AG20443 (cell line): ENCODE data around the gene EMID1.
"Not testable (repeated sequence)": the region's sequence is repeated elsewhere in the genome, so short reads cannot be mapped to it uniquely, and the experiment has no call there.

ENCODE experiments used
- DNase-seq: peaks from one replicate; pipeline ENCODE4 v3.0.0; 2012; ENCODE audit warnings: low spot score, mixed read lengths

Gene EMID1

DNA sequence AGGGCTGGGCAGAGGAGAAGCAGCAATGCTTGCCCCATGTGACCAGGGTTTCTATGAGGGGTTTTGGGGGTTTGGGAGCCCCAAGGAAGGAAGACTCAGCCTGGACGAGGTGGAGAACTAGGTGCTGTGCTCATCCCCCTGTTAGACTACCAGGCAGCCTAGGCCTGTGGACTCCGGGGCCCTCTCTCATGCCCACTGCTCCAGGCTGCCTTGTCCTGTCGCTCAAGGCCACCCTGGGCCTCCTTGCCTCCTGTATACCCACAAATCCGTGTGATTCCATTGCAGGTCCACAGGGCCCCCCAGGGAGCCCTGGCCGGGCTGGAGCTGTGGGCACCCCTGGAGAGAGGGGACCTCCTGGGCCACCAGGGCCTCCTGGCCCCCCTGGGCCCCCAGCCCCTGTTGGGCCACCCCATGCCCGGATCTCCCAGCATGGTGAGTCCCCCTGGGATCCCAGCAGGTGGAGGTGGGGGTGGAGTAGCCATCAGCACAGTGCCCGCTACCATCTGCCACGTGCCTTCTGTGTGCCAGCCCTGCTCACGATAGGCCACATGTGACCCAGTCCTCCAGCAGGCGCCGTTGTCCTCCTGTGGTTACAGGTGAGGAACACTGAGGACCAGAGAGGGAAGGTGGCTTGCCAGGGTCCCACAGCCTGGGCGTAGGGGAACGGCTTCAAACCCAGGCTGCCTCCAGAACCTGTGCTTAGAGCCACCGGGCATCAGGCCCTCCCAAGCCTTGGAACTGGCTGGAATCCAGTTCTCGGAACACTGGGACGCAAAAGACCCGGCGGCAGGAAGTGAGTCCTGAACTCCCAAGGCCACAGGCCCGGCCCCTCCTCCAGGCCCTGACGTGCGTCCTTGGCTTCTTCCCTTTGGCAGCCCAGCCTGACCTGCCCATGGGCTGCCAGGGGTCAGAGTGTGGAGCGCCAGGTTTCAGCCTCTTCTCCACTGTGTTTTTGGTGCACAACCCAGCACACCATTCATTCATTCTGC is 26.6 kb downstream of the EMID1 start:
- DNase-seq = no peak

DNA sequence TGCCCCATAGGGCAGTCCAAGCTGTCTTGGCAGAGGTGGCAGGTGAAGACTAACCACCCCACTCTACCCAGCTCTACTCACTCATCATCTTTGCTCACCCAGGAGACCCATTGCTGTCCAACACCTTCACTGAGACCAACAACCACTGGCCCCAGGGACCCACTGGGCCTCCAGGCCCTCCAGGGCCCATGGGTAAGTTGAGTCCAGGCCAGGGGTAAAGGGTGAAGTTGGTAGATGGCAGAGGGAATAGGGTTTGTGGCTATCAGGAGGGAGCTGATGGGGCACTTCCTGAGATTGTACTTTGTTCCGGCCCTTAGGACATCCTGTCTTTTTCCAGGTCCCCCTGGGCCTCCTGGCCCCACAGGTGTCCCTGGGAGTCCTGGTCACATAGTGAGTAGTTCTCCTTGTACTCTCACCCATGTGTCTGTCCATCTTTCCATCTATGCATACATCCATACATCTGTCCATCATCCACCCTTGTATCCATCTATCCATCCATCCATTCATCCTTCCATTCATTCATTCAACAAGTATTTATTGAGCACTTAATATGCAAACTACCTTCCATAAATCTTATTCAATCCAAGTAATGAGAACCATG is 27.7 kb downstream of the EMID1 start:
- DNase-seq = no peak

DNA sequence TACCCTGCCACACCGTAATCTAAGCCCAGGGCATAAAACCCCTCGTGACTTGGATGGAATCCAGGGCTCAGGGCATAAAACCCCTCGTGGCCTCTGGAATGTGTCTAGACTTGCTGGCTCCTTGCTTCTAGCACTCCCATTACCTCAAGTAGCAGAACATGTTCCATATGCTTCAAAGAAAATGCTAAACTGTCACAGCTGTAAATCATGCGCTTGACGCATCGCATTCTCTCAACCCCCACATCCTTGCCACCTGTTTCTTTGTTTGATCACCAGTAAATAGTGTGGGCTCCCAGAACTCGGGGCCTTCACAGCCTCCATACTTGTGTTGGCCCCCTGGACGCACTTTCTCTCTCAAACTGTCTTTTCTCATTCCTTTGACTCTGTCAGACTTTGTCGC is 34.8 kb downstream of the EMID1 start:
- DNase-seq = not testable (repeated sequence)

DNA sequence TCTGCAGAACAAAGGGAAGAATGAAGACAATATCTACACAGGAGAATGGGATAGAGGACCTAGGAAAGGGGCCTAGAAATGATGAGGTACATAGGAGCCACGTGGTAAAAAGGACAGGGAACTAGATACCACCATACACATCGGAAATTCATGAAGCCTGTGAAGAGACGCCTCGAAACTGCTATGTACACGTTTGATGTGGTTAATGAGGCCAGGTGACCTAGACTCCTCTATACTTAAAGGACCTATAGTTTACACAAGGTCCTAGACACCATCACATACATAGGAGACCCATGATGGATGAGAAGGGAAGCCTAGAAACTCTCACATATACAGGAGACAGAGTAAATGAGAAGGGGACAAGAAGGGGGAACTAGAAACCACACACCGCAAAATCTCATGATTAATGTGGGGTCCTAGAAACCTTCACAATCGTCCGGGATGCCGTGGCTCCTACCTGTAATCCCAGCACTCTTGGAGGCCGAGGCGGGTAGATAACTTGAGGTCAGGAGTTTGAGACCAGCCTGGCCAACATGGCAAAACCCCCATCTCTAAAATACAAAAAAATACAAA is 38.3 kb downstream of the EMID1 start:
- no peak for DNase-seq

DNA sequence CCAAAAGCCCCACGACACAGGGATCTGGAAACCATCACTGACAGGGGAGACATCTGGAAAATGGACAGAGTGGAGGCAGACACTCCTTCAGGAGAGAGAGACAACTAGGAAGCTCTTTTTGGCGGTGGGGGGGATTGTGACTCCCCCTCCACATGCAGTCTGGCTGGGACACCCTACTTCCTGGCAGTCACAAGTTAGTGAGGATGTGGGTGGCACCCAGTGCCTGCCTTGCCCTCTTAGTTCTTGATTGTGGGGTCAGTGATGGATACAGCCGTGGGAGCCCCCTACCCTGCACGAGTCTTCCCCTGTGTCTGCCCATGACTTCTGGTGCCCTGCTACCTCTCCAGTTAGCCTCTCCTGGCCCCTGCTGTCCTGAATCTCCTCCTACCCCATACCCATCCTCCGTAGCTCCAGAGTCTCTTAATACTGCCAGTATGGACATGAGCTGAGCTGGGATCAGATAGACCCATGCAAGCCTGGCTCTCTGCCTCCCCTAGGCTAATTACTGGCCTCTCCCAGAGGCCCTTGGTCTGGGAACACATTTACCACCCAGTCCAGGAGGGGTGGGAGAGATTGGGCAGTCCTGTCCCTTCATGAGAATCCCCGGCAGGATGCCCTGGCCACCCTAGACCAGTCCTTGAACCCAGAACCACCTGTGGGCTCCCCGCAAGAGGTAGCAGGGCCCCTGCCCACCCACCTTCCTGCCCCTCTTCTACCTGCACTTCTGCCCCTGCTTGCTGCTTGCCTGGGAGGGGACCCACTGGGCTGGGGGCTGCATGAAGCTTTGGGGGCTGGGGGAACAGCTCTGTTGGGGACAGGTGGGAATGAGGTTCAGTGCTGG is 39.3 kb downstream of the EMID1 start:
- DNase-seq = no peak

DNA sequence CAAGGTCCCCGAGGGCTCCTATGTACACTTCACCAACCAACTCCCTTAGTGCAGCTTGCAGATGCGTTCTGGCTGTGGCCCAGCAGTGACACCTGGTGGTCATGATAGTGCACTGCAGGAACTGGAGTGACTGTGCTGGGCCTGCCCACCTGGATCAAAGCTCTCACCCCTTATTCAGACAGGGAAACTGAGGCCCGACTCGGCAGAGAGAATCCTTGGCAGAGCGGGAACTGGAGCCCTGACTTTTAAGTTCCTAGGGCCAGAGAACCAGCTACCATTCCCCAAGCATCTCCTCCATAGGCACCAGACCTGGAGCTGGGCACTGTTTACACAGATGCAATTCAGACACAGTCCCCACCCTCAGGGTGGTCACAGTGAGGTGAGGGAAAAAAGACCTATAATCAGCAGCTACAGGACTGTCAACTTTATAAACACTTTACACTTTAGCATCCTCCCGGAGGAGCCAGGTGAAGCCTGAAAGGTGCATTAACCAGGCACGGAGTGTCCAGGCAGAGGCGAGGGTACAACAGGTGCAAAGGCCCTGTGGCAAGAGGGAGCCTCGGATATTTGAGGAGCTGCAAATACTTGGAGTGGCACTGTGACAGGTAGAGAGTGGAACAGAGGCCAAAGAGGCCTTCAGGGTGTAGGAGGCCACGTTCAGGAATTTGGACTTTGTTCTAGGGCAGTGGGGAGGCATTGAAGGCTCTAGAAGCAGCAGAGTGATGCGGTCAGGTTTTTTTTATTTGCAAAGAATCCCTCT is 40.1 kb downstream of the EMID1 start:
- peak; percentile 90 for DNase-seq

DNA sequence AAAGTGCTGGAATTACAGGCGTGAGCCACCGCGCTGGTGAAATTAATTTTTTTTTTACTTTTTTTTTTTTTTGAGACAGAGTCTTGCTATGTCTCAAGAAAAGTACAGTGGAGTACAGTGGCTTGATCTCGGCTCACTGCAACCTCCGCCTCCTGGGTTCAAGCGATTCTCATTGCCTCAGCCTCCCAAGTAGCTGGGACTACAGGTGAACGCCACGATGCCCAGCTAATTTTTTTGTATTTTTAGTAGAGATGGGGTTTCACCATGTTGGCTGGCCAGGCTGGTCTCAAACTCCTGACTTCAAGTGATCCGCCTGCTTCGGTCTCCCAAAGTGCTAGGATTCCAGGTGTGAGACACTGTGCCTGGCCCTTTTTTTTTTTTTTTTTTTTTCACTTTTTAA is 42.2 kb downstream of the EMID1 start:
- DNase-seq = not testable (repeated sequence)

DNA sequence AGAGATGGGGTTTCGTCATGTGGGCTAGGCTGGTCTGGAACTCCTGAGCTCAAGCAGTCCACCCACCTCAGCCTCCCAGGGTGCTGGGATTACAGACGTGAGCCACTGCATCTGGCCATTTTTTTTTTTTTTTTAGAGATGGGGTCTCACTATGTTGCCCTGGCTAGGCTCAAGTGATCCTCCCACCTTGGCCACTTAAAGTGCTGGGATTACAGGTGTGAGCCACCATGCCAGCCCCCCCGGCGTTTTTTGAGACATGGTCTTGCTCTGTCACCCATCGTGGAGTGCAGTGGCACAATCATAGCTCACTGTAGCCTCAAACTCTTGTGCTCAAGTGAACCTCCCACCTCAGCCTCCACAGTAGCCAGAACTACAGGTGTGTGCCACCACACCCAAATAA is 45.6 kb downstream of the EMID1 start:
- no peak for DNase-seq

DNA sequence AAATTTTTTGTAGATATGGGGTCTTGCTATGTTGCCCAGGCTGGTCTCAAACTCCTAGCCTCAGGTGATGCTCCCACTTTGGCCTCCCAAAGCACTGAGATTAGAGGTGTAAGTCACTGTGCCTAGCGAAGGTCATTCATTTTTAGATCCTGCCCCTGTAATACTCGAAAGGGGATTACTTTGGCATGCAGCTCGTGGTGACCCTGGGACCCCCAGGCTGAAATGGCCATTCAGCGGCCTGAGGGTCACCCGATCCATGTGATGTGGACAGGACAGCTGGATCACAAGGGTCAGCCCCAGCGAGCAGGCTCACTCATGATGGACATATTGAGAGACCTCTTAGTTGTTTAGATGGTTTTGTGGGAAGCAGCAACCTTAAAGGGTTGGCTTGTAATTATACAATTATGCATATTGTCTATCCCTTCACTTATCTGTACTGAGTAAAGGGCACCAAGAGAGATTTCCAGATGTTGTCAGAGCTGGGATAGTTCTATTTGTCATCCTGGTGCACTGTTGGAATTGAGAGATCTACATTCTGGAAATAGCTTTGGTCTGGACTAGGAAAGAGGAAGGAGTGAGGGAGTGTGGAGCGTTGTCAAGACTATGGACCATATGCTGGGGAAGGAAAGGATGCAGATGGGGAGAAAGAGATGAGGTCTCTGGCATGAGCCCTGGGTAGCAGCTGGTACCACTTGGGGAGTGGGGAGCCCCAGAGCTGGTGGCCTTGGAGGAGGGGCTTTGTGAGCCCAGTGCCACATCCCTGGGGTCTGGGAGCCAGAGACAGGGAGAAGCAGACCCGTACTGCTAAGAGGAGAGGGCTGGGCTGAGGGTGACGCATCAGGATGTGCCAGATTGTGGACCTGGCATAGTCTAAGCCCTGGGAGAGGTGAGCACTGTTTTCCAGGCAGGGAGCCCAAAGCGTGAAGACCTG is 46.5 kb downstream of the EMID1 start:
- no peak for DNase-seq

DNA sequence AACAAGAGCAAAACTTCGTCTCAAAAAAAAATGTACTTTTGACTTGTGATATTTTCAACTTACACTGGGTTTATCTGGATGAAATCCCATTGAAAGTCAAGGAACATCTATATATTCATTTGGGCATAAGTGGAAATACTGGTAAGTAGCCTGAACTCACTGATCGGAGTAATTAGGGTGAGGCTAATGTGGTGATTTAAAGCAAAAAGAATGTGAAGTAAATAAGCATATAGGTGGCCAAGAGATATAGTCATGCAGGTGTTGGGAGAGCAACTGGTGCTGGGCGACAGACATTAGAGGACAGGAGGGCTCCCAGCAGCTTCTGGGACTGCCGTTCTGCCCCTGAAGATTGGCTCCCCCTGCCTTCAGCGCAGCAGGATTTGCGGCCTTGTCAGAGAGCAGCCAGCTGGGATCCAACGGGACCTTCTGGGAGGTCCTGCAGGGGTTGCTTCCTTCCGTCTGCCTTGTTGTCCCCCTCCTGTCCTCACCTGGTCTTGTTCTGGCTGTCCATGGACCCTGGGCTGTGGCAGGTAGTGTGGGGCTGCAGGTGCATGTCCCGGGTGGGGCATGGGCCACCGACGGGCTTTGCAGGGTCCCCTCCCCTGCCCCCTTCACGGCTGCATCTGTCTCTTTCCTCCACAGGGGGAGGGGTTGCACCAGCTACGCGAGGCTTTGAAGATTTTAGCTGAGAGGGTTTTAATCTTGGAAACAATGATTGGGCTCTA is 48.0 kb downstream of the EMID1 start:
- DNase-seq = no peak

DNA sequence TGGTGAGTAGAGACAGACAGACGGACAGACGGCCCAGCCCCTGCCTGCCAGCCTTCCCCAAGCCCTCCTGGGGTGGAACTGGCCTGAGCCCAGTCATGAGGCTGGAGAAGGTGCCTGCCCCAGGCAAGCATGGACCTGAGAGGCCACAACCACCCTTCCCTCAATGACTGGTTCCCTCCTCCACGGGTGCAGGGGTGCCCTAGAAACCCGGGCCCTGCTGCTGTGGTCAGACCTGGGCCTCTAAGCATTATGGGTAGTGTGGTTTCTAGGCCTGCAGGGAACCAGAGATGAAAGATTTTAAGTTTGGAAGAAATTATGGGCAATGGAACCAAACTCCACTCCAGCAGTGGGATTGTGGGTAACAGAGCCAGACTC is 48.6 kb downstream of the EMID1 start:
- DNase-seq = no peak

DNA sequence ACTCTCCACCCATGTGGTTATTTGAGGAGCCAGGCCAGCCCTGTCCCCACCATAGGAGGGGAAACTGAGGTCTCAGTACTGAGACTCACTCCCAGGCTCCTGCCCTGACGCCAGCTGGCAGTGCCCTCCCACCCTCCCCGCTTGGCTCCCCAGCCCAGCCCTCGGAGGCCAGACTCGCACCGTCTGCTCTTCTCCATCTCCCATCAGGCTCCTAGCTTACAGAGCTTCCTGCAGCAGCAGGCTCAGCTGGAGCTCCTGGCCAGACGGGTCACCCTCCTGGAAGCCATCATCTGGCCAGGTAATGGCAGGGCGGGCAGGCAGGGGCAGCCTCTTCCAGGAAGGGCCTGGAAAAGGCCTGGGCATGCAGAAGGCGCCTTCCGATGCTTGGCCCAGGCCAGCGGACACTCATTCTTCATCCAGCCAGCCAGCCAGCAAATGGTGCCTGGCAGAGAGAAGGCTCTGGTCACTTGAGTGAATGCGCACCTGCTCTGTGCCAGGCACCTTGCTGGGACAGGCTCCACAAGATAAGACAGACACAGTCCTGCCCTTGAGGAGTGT is 49.4 kb downstream of the EMID1 start:
- DNase-seq = no peak

DNA sequence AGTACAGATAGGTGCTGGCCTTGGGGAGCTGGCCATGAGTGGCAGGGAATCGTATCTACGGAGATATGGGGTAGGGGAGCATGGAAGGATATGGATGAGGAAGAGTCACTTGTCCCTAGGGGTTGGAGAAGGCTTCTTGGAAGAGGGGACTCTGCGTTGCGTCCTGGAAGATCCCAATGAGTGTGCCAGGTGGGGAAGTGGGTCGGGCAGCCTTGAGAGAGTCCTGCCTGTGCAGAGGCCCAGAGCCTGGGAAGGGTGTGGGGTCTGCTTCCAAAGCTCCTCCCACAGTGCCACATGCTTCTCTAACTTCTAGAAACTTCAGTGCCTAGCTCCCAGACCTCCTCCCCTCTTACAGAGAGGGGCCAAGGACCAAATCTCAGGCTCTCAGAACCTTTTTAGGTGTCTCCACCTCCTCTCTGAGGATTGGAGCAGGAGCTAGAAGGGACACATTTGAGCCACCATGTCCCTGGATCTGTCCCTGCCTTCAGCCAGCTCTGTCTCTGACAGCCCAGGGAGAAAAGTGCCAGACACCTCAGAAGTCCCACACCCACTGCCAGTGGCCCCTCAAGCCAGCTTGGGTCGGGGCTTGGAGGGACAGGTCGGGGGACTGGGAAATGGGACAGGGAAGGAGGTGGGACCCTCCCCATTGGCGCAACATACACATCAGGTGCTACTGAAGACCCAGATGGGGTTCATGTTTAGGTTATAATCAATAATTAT is 51.1 kb downstream of the EMID1 start:
- no peak for DNase-seq

DNA sequence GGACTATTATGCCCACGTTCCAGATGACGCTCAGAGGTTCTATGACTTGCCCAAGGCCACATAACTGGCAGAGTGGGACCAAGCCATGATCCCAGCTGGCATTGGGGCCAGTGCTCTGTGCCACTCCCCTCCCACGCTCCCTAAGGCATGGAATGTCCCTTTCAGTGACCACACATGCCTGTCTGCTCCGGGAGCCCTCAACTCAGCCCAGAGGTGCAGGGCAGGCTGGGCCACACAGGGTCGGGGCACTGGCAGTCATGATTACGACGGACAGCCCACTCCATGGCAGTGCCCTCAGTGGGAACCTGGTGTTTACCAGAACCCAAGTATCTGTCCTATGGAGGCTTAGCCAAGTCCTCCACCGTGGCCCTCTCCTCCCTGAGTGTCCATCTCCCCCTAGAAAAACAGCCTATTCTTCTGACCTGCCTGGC is 52.1 kb downstream of the EMID1 start:
- DNase-seq = no peak

DNA sequence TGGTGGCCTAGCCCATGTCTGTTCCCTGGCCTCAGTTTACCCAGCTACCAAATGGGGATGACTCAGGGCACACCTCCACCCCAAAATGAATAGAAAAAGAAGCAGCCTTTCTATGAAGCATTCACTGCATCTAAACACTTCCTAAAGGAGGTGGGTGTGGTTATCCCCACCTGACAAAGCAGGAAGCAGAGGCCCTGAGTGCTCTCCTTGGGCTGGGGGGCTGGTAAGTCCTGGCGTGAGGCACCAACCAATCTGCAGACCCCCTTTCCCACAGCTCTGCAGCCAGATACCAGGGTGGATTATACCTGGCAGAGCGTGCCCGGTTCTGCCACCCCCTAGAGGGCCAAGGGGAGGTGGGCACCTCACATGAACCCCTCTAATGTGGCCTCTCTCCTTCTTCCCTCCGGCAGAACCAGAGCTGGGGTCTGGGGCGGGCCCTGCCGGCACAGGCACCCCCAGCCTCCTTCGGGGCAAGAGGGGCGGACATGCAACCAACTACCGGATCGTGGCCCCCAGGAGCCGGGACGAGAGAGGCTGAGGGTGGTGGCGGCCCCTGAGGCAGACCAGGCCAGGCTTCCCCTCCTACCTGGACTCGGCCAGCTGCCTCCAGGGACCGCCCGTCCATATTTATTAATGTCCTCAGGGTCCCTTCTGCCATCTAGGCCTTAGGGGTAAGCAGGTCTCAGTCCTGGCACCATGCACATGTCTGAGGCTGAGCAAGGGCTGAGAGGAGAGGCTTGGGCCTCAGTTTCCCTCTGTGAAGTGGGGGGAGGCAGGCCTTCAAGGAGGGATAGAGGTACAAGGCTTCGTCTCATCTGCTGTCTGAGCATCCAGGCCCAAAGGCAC is 52.9 kb downstream of the EMID1 start:
- DNase-seq = no peak

DNA sequence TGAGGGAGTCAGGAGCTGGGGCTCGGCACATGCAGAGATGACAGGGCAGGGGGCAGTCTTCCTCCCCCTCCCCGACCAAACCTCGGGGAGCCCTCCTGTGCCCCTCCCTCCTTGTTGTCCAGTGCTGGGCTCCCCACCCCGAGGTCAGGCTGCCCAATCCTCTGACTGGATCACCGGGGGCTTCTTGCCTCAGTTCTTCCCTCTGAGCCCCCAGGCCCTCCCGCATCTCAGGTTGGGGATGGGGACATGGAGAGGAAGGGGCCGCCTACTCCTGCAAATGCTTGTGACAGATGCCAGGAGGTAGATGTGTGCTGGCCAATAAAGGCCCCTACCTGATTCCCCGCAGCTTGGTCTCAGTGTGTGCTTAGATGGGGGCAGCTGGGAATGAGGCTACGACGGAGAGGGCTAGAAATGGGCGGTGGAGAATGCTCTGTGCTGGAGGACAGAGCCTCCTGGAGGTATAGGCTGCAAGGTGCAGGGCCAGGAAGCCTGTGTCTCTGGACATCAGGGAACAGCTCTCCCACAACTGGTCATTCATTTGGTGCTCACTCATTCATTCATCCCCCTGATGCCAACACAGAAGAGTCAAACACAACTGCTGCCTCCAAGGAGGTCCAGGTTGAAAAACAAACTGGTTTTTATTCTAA is 53.7 kb downstream of the EMID1 start:
- DNase-seq = peak; percentile 27

DNA sequence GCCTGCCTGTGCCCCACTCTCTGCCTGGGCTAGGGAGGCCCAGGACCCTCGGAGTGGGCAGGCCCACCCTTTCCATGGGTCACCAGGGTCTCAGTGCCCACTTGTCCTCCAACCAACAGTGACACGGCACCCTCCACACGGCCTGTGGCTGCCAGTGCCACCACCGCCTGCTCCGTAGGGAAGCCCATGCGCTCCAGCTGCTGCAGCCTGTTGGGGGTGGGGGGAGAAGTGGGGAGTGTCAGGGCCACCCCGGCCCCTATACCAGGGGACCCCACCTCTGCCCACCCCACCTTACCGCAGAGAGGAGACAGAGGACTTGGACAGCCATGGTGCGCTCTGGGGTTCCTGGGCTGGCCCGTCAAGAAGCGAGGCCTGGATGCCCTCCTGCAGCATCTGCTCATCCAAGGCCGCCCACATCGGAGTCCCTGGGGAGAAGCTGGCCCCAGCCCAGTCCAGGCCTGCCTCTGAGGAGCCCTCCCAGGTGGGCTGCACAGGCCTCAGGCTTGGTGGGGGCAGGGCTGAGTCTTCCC is 54.4 kb downstream of the EMID1 start:
- DNase-seq = no peak
